ENCODE results near the gene PLEKHA1. TPM values are rescaled to one million over a fixed set of nuclear protein-coding genes. Genes with fewer than 3 reads are reported as not detected.

The PLEKHA1 gene
- polyA plus RNA-seq, 1 of the 3 experiments (the other 2 are of a cell fraction): 8.4 TPM

DNA sequence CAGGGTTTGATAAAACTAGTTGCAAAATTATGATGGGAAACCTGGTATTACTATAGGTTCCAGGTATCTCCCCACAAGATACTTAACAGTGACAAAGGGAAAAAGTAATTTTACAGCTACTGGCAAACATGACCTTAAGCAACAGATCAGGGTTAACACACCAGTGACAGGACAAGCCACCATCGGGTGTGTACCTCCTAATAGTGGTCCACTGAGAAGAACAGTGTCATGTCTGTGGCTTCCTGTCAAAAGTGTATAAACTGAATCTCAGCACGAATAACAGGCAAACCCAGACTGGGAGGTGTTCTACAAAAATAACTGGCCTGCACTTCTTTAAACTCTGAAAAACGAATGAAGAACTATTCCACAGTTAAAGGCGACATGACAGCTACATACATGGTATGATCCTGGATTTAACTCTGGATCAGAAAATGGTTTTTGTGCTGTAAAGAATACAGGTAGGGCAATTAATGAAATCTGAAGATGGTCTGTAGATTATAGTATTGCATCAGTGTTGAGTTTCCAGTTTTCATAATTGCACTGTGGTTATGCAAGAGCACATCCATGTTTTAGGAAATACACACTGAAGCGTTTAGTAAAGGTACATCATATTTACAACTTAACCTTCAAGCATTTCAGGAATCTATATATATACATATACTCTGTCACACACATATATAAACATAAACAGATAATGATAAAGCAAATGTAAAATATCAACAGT lies 47.9 kb downstream of the PLEKHA1 start:
- POLR2A ChIA-PET: no interaction called here

DNA sequence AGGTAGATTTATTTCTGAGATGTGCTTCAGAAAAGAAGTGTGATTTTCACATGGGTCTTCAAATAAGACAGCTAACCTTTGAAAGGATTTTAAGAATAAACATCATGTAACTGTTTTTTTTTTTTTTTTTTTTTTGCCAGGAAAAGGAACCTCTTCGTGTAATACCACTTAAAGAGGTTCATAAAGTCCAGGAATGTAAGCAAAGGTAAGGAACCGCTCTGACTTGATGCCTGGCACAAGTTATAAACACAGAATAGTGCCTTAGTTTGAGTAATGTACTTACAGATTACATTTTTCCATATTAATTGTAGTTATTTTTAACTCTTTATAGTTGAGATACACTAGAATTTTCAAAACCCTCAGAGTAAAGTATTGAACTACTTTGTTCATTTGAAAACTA lies 49.6 kb downstream of the PLEKHA1 start:
- Histone ChIP-seq H3K4me3 (ENCODE audit: low read depth in 2 of 2, low read length in 1 of 2) (no peak overlapping the region), H2AFZ (ENCODE audit: low read depth) (no peak overlapping the region), H3K4me2 (no peak overlapping the region), H3K9me2 (no peaks in the 10 kb centered on the region), H3F3A (replicated peaks; ENCODE audit: insufficient read depth) (peaks cover 31% of the 10 kb centered on the region), H3K4me1 (ENCODE audit: control insufficient read depth in 1 of 2, insufficient read depth in 2 of 2, low read depth in 1 of 2, low read length in 1 of 2) (peaks cover 6 to 11% of the 10 kb centered on the region in 2 experiments; a peak in 2 of 4 replicates), H3K36me3 (replicated peaks in 1 of 2; ENCODE audit: control insufficient read depth in 1 of 2, insufficient read depth in 2 of 2, low read length in 1 of 2) (peaks cover 32 to 53% of the 10 kb centered on the region in 2 experiments), H4K20me1 (ENCODE audit: insufficient read depth) (no peaks in the 10 kb centered on the region), H3K27ac (ENCODE audit: low read depth in 2 of 2, low read length in 1 of 2) (no peak overlapping the region), H3K79me2 (ENCODE audit: insufficient read depth) (no peaks in the 10 kb centered on the region), H3K27me3 (ENCODE audit: insufficient read depth) (no peaks in the 10 kb centered on the region), H3K9me3 (no peaks in the 10 kb centered on the region), H3K9ac (no peak overlapping the region)
- no peak for DNase-seq
- 94% methylated on average over 2 of the region's 2 CpGs for WGBS (ENCODE audit: low lambda C conversion rate)
- TF ChIP-seq, protein P1, sequence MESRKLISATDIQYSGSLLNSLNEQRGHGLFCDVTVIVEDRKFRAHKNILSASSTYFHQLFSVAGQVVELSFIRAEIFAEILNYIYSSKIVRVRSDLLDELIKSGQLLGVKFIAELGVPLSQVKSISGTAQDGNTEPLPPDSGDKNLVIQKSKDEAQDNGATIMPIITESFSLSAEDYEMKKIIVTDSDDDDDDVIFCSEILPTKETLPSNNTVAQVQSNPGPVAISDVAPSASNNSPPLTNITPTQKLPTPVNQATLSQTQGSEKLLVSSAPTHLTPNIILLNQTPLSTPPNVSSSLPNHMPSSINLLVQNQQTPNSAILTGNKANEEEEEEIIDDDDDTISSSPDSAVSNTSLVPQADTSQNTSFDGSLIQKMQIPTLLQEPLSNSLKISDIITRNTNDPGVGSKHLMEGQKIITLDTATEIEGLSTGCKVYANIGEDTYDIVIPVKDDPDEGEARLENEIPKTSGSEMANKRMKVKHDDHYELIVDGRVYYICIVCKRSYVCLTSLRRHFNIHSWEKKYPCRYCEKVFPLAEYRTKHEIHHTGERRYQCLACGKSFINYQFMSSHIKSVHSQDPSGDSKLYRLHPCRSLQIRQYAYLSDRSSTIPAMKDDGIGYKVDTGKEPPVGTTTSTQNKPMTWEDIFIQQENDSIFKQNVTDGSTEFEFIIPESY (IDR thresholded peaks at IDR 0.05; ENCODE audit: borderline replicate concordance, low read depth): no peak
- TF ChIP-seq CHD2 (IDR thresholded peaks at IDR 0.05; ENCODE audit: low read length, partially characterized antibody): no peak
- no peak for TF ChIP-seq TEAD4 (IDR thresholded peaks at IDR 0.05; ENCODE audit: borderline replicate concordance, insufficient read depth)
- TF ChIP-seq GATA2 (CRISPR knock-in tag; IDR thresholded peaks at IDR 0.05): no peak
- TF ChIP-seq, protein P2, sequence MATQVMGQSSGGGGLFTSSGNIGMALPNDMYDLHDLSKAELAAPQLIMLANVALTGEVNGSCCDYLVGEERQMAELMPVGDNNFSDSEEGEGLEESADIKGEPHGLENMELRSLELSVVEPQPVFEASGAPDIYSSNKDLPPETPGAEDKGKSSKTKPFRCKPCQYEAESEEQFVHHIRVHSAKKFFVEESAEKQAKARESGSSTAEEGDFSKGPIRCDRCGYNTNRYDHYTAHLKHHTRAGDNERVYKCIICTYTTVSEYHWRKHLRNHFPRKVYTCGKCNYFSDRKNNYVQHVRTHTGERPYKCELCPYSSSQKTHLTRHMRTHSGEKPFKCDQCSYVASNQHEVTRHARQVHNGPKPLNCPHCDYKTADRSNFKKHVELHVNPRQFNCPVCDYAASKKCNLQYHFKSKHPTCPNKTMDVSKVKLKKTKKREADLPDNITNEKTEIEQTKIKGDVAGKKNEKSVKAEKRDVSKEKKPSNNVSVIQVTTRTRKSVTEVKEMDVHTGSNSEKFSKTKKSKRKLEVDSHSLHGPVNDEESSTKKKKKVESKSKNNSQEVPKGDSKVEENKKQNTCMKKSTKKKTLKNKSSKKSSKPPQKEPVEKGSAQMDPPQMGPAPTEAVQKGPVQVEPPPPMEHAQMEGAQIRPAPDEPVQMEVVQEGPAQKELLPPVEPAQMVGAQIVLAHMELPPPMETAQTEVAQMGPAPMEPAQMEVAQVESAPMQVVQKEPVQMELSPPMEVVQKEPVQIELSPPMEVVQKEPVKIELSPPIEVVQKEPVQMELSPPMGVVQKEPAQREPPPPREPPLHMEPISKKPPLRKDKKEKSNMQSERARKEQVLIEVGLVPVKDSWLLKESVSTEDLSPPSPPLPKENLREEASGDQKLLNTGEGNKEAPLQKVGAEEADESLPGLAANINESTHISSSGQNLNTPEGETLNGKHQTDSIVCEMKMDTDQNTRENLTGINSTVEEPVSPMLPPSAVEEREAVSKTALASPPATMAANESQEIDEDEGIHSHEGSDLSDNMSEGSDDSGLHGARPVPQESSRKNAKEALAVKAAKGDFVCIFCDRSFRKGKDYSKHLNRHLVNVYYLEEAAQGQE (IDR thresholded peaks at IDR 0.05; ENCODE audit: low read depth, low read length): no peak
- TF ChIP-seq RCOR1 (IDR thresholded peaks at IDR 0.05; ENCODE audit: low read length): no peak
- no peak for TF ChIP-seq MEF2A (IDR thresholded peaks at IDR 0.05; ENCODE audit: borderline replicate concordance, low read depth)
- TF ChIP-seq FOXM1 (IDR thresholded peaks at IDR 0.05; ENCODE audit: low read depth): no peak
- TF ChIP-seq EP300 (IDR thresholded peaks at IDR 0.05; ENCODE audit: borderline replicate concordance in 1 of 2, low read depth in 1 of 2, low read length in 1 of 2): no peak
- no peak for TF ChIP-seq FOSL2 (IDR thresholded peaks at IDR 0.05; ENCODE audit: borderline replicate concordance, low read depth)
- TF ChIP-seq, protein P3, sequence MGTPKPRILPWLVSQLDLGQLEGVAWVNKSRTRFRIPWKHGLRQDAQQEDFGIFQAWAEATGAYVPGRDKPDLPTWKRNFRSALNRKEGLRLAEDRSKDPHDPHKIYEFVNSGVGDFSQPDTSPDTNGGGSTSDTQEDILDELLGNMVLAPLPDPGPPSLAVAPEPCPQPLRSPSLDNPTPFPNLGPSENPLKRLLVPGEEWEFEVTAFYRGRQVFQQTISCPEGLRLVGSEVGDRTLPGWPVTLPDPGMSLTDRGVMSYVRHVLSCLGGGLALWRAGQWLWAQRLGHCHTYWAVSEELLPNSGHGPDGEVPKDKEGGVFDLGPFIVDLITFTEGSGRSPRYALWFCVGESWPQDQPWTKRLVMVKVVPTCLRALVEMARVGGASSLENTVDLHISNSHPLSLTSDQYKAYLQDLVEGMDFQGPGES (IDR thresholded peaks at IDR 0.05; ENCODE audit: low read depth, low read length): no peak
- ChIA-PET POLR2A (no interaction called here), CTCF (interaction anchor here (0.8 to 2.1 kb wide), 2 partner anchors 11 to 18 kb away, joined by 4 to 13 read pairs; no protein-coding TSS in a partner anchor)

More for the DNA sequence above, 47.9 kb downstream of the PLEKHA1 start:
- Histone ChIP-seq H3K9ac (no peak overlapping the region), H3K4me2 (no peak overlapping the region), H3K27me3 (ENCODE audit: insufficient read depth) (no peaks in the 10 kb centered on the region), H4K20me1 (ENCODE audit: insufficient read depth) (no peaks in the 10 kb centered on the region), H3K79me2 (ENCODE audit: insufficient read depth) (no peaks in the 10 kb centered on the region), H3K4me3 (ENCODE audit: low read depth in 2 of 2, low read length in 1 of 2) (no peak overlapping the region), H3F3A (replicated peaks; ENCODE audit: insufficient read depth) (peaks cover 32% of the 10 kb centered on the region), H3K9me3 (no peaks in the 10 kb centered on the region), H3K9me2 (no peaks in the 10 kb centered on the region), H3K4me1 (ENCODE audit: control insufficient read depth in 1 of 2, insufficient read depth in 2 of 2, low read depth in 1 of 2, low read length in 1 of 2) (peaks cover 11 to 17% of the 10 kb centered on the region in 2 experiments; a peak in 3 of 4 replicates), H3K27ac (ENCODE audit: low read depth in 2 of 2, low read length in 1 of 2) (no peak overlapping the region), H2AFZ (ENCODE audit: low read depth) (no peak overlapping the region), H3K36me3 (replicated peaks in 1 of 2; ENCODE audit: control insufficient read depth in 1 of 2, insufficient read depth in 2 of 2, low read length in 1 of 2) (peaks cover 24 to 47% of the 10 kb centered on the region in 2 experiments)
- WGBS (ENCODE audit: low lambda C conversion rate): 87% methylated on average over 5 of the region's 5 CpGs
- no peak for DNase-seq
- CTCF ChIA-PET: interaction anchor here (1.0 kb wide), 1 partner anchor 13 kb away, joined by 9 read pairs; no protein-coding TSS in a partner anchor
- TF ChIP-seq POLR2AphosphoS5 (IDR thresholded peaks at IDR 0.05; ENCODE audit: low read depth, low read length): no peak
- TF ChIP-seq TEAD4 (IDR thresholded peaks at IDR 0.05; ENCODE audit: borderline replicate concordance, insufficient read depth): no peak
- no peak for TF ChIP-seq GATA2 (CRISPR knock-in tag; IDR thresholded peaks at IDR 0.05)
- no peak for TF ChIP-seq FOSL2 (IDR thresholded peaks at IDR 0.05; ENCODE audit: borderline replicate concordance, low read depth)
- TF ChIP-seq RFX5 (IDR thresholded peaks at IDR 0.05; ENCODE audit: low read length): no peak
- no peak for TF ChIP-seq TAF1 (IDR thresholded peaks at IDR 0.05; ENCODE audit: borderline replicate concordance, low read depth, low read length)
